Smooth muscle cell (in vitro differentiated cells): ENCODE measurements around the gene FLRT2. TPM values are rescaled to one million over a fixed set of nuclear protein-coding genes. Genes with fewer than 3 reads are reported as not detected.
A peak's percentile ranks its signal among the peaks of the same experiment; 100 is the strongest.

ENCODE experiments used
- DNase-seq: peaks from one replicate; lab custom pipeline; 2025; ENCODE audit not compliant: unreplicated experiment; lab: John Stamatoyannopoulos, UW
- H2AFZ ChIP-seq: fragments of 200-600 bp; sonication (generic); 2 replicates; pipeline ENCODE4 v1.6.0; 2016; ENCODE audit warnings: antibody characterized with exemption, low read depth, mild to moderate bottlenecking
- H3F3A ChIP-seq: fragments of 200-600 bp; sonication (generic); 2 replicates; pipeline ENCODE4 v1.6.0; 2017; ENCODE audit warnings: antibody characterized with exemption, low read depth
- H3K27ac ChIP-seq: fragments of 200-600 bp; sonication (generic); 2 replicates; pipeline ENCODE4 v1.5.1; 2016; ENCODE audit warnings: low read depth, mild to moderate bottlenecking
- H3K27me3 ChIP-seq: fragments of 200-600 bp; sonication (generic); 2 replicates; pipeline ENCODE4 v1.6.1; 2016; ENCODE audit warnings: low read depth, mild to moderate bottlenecking
- H3K36me3 ChIP-seq: fragments of 200-600 bp; sonication (generic); 2 replicates; pipeline ENCODE4 v1.5.1; 2016; ENCODE audit warnings: low read depth
- H3K4me1 ChIP-seq: fragments of 200-600 bp; sonication (generic); 2 replicates; pipeline ENCODE4 v1.5.1; 2016; ENCODE audit warnings: low read depth
- H3K4me2 ChIP-seq: fragments of 200-600 bp; sonication (generic); 2 replicates; pipeline ENCODE4 v1.6.0; 2016; ENCODE audit warnings: mild to moderate bottlenecking
- H3K4me3 ChIP-seq: fragments of 200-600 bp; sonication (generic); 2 replicates; pipeline ENCODE4 v1.5.1; 2016; ENCODE audit warnings: mild to moderate bottlenecking
- H3K79me2 ChIP-seq: fragments of 200-600 bp; sonication (generic); 2 replicates; pipeline ENCODE4 v1.6.0; 2016; ENCODE audit warnings: low read depth, mild to moderate bottlenecking
- H3K9ac ChIP-seq: fragments of 200-600 bp; sonication (generic); 2 replicates; pipeline ENCODE4 v1.6.0; 2016; ENCODE audit warnings: low read depth
- H3K9me3 ChIP-seq: fragments of 200-600 bp; sonication (generic); replicated peaks from 2 replicates; pipeline ENCODE4 v1.5.1; 2016; ENCODE audit warnings: low read depth
- H4K20me1 ChIP-seq: fragments of 200-600 bp; sonication (generic); 2 replicates; pipeline ENCODE4 v1.6.0; 2016; ENCODE audit warnings: low read depth
- WGBS: methylation state at CpG from one replicate; pipeline ENCODE4 v1.1.7; 2016; ENCODE audit warnings: low lambda C conversion rate; 5-methylcytosine and 5-hydroxymethylcytosine counted together
- polyA plus RNA-seq: library from polyadenylated mRNA; unstranded; fragments of >200 nt; fragmentation: Nextera tagmentation; extraction: Ambion mirVana; gene quantifications from 2 replicates; pipeline ENCODE4 v1.2.1, GENCODE V29; 2016
- total RNA-seq: library from RNA; depleted of rRNA; stranded (reverse); fragments of >200 nt; gene quantifications from 2 replicates; pipeline ENCODE4 v1.2.3, GENCODE V29; 2014
- TF ChIP-seq, protein P1 (sequence below): fragments of 200-600 bp; sonication (generic); IDR thresholded peaks from 2 replicates; pipeline ENCODE4 v1.5.1; 2017; ENCODE audit warnings: borderline replicate concordance, mild to moderate bottlenecking, antibody characterized with exemption; ENCODE audit not compliant: insufficient read depth, poor library complexity, severe bottlenecking

FLRT2 gene
- total and polyA plus RNA-seq, 2 experiments from 2014 or later = 52.3 to 104 TPM

DNA sequence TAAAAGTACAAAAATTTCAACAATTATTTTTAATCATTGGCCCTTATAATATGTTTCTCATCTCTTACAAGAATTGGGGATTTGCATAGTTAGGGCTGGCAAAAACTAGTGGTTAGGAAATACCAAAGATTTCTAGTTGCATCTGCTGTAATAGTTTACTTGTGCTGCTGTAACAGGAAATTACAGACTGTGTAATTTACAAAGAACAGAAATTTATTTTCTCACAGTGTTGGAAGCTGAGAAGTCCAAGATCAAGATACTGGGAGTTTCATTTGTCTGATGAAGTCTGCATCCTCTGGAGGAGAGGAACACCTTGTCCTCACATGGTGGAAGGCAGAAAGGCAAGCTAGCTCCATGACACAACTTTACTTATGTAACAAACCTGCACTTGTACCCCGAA is 157.0 kb downstream of the FLRT2 start:
- Histone ChIP-seq H3F3A (no peaks in the 10 kb centered on the region), H3K4me2 (no peak overlapping the region), H3K36me3 (no peaks in the 10 kb centered on the region), H3K4me3 (no peak overlapping the region), H3K27me3 (no peaks in the 10 kb centered on the region), H3K4me1 (no peaks in the 10 kb centered on the region), H4K20me1 (no peaks in the 10 kb centered on the region), H3K27ac (no peak overlapping the region), H3K9ac (no peak overlapping the region), H3K79me2 (no peaks in the 10 kb centered on the region), H2AFZ (no peak overlapping the region), H3K9me3 (no peaks in the 10 kb centered on the region)
- TF ChIP-seq, protein P1, sequence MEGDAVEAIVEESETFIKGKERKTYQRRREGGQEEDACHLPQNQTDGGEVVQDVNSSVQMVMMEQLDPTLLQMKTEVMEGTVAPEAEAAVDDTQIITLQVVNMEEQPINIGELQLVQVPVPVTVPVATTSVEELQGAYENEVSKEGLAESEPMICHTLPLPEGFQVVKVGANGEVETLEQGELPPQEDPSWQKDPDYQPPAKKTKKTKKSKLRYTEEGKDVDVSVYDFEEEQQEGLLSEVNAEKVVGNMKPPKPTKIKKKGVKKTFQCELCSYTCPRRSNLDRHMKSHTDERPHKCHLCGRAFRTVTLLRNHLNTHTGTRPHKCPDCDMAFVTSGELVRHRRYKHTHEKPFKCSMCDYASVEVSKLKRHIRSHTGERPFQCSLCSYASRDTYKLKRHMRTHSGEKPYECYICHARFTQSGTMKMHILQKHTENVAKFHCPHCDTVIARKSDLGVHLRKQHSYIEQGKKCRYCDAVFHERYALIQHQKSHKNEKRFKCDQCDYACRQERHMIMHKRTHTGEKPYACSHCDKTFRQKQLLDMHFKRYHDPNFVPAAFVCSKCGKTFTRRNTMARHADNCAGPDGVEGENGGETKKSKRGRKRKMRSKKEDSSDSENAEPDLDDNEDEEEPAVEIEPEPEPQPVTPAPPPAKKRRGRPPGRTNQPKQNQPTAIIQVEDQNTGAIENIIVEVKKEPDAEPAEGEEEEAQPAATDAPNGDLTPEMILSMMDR = no peak
- DNase-seq = no peak
- 56% methylated on average over 1 of the region's 1 CpG for WGBS

DNA sequence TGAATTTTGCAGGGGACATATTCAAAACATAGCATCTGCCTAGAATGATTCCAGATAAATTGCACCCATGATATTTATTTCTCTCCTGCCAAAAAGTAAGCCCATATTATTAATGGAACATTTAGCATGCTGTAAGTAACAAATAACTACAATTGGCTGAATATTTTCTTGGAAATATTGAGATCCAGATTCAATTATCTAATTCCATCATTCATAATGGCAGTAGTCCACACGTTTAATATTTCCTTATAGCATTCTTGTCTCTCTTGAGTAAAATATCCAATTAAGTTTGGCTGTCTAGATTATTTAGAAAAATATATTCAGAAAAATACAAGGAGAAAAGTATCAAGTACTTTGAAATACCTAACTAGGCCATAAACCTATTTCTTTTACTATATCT is 157.5 kb downstream of the FLRT2 start:
- H3K9ac ChIP-seq = no peak overlapping the region
- no peak overlapping the region for H3K27ac ChIP-seq
- H3K4me1 ChIP-seq = no peaks in the 10 kb centered on the region
- H3F3A ChIP-seq = no peaks in the 10 kb centered on the region
- 78% methylated on average over 1 of the region's 1 CpG for WGBS
- no peaks in the 10 kb centered on the region for H3K79me2 ChIP-seq
- H3K36me3 ChIP-seq = no peaks in the 10 kb centered on the region
- no peak overlapping the region for H2AFZ ChIP-seq
- H4K20me1 ChIP-seq = no peaks in the 10 kb centered on the region
- H3K9me3 ChIP-seq = no peaks in the 10 kb centered on the region
- no peak overlapping the region for H3K4me3 ChIP-seq
- H3K27me3 ChIP-seq = no peaks in the 10 kb centered on the region
- no peak overlapping the region for H3K4me2 ChIP-seq
- no peak for DNase-seq
- TF ChIP-seq, protein P1 = no peak

DNA sequence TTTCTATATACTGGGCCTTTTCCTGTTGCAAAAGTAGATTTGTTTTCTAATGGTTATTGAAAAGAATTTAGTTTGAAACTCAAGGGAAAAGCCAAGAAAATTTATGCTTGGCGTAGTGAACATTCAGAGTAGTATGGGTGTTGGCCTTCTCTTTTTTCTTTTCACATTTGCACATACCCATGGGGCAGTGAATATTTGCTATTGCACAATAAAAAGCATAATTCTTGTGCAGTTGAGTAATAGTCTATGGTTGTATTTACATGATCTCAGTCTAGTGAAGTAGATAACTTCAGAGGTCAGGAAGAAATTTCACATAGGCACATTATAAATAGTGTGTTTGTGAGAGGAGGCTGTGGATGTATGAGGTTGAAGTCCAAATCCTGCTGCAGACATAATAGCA is 158.1 kb downstream of the FLRT2 start:
- DNase-seq = no peak
- Histone ChIP-seq H2AFZ (no peak overlapping the region), H3K9ac (no peak overlapping the region), H3K27ac (no peak overlapping the region), H3F3A (no peaks in the 10 kb centered on the region), H3K4me2 (peak overlapping the region; percentile 14), H3K4me3 (no peak overlapping the region), H3K79me2 (no peaks in the 10 kb centered on the region), H3K4me1 (no peaks in the 10 kb centered on the region), H3K36me3 (no peaks in the 10 kb centered on the region), H3K27me3 (no peaks in the 10 kb centered on the region), H3K9me3 (no peaks in the 10 kb centered on the region), H4K20me1 (no peaks in the 10 kb centered on the region)
- TF ChIP-seq, protein P1 = no peak
- 90% methylated on average over 1 of the region's 1 CpG for WGBS

DNA sequence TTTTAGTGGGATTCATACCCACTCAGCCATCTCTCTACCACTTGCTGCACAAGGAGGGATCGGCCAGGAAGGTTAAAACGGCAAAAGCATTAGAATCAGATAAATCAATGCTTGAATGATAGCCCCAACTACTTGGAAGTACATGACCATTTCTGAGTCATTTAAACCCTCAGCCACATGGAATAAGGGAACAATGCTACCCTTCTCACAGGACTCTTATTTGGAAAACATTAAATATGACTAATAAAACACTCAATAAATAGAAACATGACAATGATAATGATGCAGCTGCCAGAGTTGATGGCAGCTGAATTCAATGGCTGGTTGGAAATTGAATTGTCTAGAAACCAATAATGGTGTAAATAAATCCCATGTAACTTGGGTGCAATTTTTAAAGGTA is 165.4 kb downstream of the FLRT2 start:
- Histone ChIP-seq H3K4me3 (no peak overlapping the region), H3K36me3 (no peaks in the 10 kb centered on the region), H3K79me2 (no peaks in the 10 kb centered on the region), H3K9ac (no peak overlapping the region), H4K20me1 (no peaks in the 10 kb centered on the region), H3K9me3 (no peaks in the 10 kb centered on the region), H2AFZ (no peak overlapping the region), H3K4me2 (no peak overlapping the region), H3K27me3 (no peaks in the 10 kb centered on the region), H3K27ac (no peak overlapping the region), H3F3A (no peaks in the 10 kb centered on the region), H3K4me1 (no peaks in the 10 kb centered on the region)
- TF ChIP-seq, protein P1 = no peak
- no peak for DNase-seq
- 89% methylated on average over 2 of the region's 2 CpGs for WGBS
